Measurements from ENCODE around the gene DSCAML1.

Gene DSCAML1

GRCh38 chr11:117631336-117632140 is 165.5 kb downstream of the DSCAML1 start:
- DNase-seq: no peak

GRCh38 chr11:117629891-117630538 is 167.0 kb downstream of the DSCAML1 start:
- DNase-seq: no peak

DNA sequence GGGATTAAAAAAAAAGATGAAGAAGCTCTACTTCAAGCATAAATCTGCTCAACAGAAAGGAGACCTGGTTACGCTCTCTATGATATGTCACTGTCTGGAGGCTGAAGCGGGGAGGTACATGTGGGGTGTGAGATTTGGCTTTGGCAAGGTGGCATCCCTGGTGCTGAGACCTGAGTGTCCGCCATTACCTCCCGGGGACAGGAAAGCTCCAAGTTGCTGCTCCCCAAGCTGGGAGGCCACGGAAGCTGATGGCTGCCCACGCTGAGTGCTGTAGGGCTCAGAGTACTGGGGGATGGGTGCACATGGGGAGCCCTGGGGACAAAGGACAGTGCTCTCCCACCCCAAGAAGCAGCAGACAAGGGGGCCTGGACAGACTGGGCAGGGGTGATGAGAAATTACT is 167.9 kb downstream of the DSCAML1 start:
- no peak for DNase-seq

- no peak for DNase-seq
Observed at GRCh38 chr11:117627259-117627658, 169.8 kb downstream of the DSCAML1 start.

GRCh38 chr11:117626576-117626975 is 170.4 kb downstream of the DSCAML1 start:
- no peak for DNase-seq

DNA sequence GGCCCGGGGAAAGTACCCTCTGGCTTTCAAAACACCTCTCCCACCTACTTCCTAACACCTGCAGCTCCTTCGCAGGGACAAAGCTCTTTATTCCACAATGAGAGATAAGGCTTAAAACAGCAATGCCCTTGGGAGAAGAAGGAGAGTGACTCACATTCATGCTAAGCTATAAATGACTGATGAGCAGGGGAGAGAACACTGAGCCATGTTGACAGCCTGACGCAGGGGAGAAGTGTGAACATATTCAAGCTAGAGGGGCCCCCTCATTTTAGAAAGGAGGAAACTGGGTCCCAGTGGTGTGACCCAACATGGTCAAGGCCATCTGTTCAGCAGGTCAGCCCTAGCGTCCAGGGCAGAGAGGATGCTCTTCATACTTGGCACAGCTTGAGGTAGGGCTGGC is 171.8 kb downstream of the DSCAML1 start:
- DNase-seq: no peak

DNA sequence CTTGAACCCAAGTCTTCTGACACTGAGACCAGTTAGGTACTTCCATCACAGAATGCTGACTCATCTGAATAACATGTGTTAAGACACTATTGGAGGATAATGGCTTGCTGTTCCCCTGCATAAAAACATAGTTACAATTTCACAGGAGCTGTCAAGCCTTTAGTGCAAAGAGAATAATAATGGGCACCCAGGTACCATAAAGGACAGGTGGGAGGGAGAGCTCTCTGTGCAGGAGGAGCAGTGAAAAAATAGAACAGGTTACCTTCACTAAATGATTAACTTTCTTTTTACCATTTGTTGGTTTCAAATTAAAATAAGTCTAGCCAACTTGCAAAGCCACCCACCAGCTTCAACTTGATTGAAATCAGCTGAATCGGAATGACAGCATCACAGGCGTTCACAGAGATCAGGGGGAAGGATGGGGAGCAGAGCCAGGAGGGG is 173.2 kb downstream of the DSCAML1 start:
- no peak for DNase-seq

- peak; percentile 52 for DNase-seq
Observed at GRCh38 chr11:117621226-117621625, 175.8 kb downstream of the DSCAML1 start.

DNA sequence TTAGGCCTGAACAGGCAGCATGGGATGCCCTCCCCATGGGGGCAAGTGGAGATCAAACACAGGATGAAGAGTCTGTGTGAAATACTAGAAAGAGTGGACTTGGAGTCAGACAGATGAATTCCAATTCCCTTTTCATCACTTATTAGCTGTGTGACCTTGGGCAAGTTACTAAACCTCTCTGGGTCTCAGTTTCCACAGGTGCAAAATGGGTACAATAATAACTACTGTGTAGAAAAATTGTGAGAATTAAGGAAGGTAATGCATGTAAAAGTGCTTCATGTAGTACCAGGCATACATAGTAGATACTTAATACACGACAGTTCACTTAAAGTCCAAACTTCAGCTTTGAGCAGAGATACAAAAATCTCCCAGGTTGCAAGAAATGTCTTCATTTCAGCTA is 176.4 kb downstream of the DSCAML1 start:
- DNase-seq: no peak

DNA sequence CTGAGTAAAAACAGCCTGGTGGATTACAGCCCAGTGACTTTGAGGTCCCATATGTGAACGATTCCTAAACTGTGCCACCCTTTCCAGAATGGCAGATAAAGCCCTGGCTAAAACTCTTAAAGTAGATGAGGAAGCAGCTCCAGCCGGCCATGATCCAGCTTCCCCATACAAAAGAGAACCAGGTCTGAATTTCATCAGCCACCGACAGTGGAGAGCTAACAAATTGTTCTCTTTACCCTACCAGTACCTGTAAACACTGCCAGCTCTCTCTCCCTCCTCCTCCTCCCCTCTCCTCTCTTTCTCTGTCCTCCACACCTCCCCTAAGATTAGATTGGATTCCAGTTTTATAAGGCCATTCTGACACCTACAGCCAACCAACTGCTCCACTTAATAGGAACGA is 176.9 kb downstream of the DSCAML1 start:
- no peak for DNase-seq

- no peak for DNase-seq
Observed at GRCh38 chr11:117619661-117620060, 177.4 kb downstream of the DSCAML1 start.

- peak; percentile 94 for DNase-seq
Observed at GRCh38 chr11:117618982-117619355, 178.0 kb downstream of the DSCAML1 start.

GRCh38 chr11:117618302-117618981 is 178.6 kb downstream of the DSCAML1 start:
- peak; percentile 94 for DNase-seq

DNA sequence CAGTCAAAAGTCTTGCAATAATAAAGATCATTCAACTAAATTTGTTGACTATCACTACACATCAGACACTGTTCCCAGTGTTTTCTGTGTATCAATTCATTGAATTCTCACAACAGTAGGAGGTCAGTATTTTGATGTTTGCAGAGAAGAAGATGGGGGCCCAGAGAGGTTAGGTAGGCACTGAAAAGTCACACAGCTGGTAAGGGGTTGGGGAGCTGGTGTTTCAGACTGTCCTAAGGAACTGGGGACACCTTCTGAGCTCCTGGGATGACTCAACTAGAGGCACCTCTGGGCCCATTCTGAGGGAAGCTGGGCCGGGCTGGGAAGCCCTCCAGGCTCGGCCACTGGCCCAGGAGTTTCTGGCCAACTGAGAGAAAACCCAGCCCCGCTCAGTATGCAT is 180.0 kb downstream of the DSCAML1 start:
- no peak for DNase-seq

- DNase-seq: peak; percentile 15
Observed at GRCh38 chr11:117614728-117615127, 182.3 kb downstream of the DSCAML1 start.

- no peak for DNase-seq
Observed at GRCh38 chr11:117613521-117613920, 183.5 kb downstream of the DSCAML1 start.

DNA sequence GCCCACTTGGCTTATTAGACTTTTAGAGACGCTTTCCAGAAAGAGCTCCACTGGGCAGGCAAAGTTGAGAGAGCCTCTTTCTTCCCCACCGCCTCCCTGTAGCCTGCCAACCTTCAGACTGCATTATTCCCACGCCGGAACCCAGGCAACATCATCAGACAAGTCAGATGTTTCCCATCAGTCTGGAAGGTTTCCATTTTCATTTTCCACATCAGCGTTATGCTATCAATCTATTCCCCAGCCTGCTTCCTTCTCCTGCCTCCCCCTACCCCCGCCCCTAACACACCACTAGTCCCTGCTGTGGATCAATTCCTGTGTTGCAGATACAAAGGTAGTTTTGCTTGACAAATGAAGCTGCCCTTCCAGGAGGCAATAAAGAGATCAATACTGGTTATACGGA is 184.8 kb downstream of the DSCAML1 start:
- DNase-seq: no peak

- no peak for DNase-seq
Observed at GRCh38 chr11:117610901-117611300, 186.1 kb downstream of the DSCAML1 start.

GRCh38 chr11:117610045-117610444 is 187.0 kb downstream of the DSCAML1 start:
- peak; percentile 72 for DNase-seq

DNA sequence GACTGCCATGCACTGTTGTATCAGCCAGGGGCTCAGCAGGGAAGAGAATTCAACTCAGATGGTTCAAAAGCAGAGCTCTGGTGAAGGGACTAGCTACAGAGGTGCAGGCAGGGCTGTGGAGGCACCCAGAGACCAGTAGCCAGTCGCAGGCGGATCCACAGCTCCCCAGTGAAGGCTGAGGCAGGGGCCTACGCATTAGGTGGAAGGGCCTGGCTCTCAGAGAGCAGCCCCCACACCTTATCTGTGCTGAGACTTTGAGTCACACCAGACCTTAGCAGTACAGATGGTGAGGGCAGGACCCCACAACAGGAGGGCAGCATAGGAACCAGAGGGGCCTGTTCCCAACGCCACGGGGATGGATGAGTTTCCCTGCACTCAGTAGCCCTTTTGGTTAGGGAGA is 189.6 kb downstream of the DSCAML1 start:
- DNase-seq: no peak

DNA sequence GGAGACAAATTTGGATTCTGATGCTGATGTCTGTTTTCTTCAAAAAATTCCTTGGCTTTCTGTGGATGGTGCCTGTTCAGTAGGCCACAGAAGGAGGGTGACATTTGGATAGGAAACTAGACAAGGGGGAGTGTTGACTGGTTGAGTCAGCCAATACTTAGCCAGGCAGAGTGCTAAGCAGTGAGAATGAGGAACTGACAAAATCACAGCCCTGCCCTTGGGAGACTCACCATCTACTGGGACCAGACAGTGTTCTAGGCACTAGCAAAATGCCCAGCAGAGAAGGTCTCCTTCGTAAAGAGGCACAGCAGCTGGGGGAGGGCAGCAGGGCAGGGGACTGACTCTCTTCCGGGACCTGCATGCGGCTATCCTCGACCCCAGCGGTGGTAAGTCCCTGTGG is 190.2 kb downstream of the DSCAML1 start:
- no peak for DNase-seq

- DNase-seq: no peak
Observed at GRCh38 chr11:117606211-117606610, 190.8 kb downstream of the DSCAML1 start.

DNA sequence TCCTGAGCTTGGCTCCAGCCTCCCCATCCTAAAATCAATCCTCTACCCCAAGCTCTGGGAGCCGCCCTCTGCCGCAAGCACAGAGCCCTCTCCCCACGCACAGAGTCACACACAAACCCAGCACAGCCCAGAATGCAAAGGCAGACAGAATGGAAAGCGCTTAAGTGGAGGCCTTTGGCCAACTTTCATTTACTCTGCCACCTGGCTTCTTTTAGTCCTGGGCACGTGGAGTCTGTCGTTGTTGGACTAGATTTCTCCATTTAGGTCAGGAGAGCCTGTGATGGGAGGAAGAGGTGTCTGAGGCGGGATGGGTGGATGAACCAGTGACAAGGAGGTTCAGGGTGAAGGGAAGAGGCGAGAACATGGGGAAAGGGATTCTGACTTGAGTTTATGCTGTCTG is 191.7 kb downstream of the DSCAML1 start:
- no peak for DNase-seq

All from DMS53 (cell line).